Type B pancreatic cell (in vitro differentiated cells): ENCODE measurements around the gene LEMD3. TPM values are rescaled to one million over a fixed set of nuclear protein-coding genes. Genes with fewer than 3 reads are reported as not detected.

Source experiments
- DNase-seq: peaks from one replicate; pipeline ENCODE4 v3.0.0; 2021; ENCODE audit warnings: mixed read lengths; ENCODE audit not compliant: unreplicated experiment; ENCODE audit errors: extremely low spot score
- H3K27ac Mint-ChIP-seq: 2 replicates; pipeline ENCODE4 v1.8.0; 2021; ENCODE audit warnings: mild to moderate bottlenecking, mixed read lengths
- H3K27me3 Mint-ChIP-seq: 2 replicates; pipeline ENCODE4 v1.8.0; 2021; ENCODE audit warnings: mixed read lengths
- H3K36me3 Mint-ChIP-seq: 2 replicates; pipeline ENCODE4 v1.8.0; 2021; ENCODE audit warnings: mixed read lengths
- H3K4me1 Mint-ChIP-seq: one replicate; pipeline ENCODE4 v1.8.0; 2021; ENCODE audit warnings: mixed read lengths; ENCODE audit not compliant: unreplicated experiment
- H3K4me3 Mint-ChIP-seq: 2 replicates; pipeline ENCODE4 v1.8.0; 2021; ENCODE audit warnings: mild to moderate bottlenecking, mixed read lengths
- H3K9me3 Mint-ChIP-seq: 2 replicates; pipeline ENCODE4 v1.8.0; 2021; ENCODE audit warnings: mixed read lengths
- total RNA-seq: library from RNA; stranded (reverse); gene quantifications from 2 replicates; pipeline ENCODE4 v1.2.1, GENCODE V29; 2021; ENCODE audit warnings: low replicate concordance
- TF ChIP-seq, protein P1 (sequence below): fragments of 200-600 bp; sonication (generic); conservative IDR thresholded peaks from 2 replicates; pipeline ENCODE4 v1.5.0; 2021; ENCODE audit warnings: antibody characterized with exemption, mild to moderate bottlenecking

LEMD3 gene
- total RNA-seq, 1 donor from 2014 or later = 40.6 TPM

DNA sequence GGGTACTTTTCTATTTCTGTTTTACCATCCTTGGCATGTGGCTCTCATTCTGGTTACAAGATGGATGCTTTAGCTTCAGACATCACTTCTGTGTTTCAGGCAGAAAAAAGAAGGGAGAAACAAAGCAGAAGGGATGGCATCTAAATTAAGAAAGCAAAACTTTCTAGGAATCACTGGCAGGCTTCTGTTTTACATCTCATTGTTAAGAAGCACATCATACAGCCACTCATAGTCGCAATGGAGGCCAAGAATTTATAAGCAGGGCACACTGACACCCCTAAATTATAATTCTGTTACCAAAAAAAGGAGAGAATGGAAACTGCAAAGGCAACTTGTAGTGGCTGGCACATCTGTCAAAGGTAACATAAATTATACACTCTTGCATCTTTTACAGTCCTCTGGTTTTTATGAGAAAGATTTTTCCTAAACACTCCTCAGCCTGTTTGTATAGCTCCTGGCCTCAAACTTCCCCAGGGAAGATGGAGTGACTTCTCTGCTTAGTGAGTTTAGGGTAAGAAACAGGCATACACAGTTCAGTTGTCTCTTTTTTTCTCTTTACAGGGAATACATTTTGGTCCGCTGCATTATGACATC, 22.0 kb upstream of the LEMD3 start:
- no peaks in the 10 kb centered on the region for H3K4me1 Mint-ChIP-seq
- DNase-seq = no peak
- H3K4me3 Mint-ChIP-seq = no peak overlapping the region
- no peaks in the 10 kb centered on the region for H3K36me3 Mint-ChIP-seq
- TF ChIP-seq, protein P1, sequence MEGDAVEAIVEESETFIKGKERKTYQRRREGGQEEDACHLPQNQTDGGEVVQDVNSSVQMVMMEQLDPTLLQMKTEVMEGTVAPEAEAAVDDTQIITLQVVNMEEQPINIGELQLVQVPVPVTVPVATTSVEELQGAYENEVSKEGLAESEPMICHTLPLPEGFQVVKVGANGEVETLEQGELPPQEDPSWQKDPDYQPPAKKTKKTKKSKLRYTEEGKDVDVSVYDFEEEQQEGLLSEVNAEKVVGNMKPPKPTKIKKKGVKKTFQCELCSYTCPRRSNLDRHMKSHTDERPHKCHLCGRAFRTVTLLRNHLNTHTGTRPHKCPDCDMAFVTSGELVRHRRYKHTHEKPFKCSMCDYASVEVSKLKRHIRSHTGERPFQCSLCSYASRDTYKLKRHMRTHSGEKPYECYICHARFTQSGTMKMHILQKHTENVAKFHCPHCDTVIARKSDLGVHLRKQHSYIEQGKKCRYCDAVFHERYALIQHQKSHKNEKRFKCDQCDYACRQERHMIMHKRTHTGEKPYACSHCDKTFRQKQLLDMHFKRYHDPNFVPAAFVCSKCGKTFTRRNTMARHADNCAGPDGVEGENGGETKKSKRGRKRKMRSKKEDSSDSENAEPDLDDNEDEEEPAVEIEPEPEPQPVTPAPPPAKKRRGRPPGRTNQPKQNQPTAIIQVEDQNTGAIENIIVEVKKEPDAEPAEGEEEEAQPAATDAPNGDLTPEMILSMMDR = no peak
- H3K9me3 Mint-ChIP-seq = no peaks in the 10 kb centered on the region
- H3K27me3 Mint-ChIP-seq = peaks cover 12% of the 10 kb centered on the region
- no peak overlapping the region for H3K27ac Mint-ChIP-seq

- no peak for DNase-seq
- TF ChIP-seq, protein P1 = no peak
- no peak overlapping the region for H3K4me3 Mint-ChIP-seq
- peaks cover 4% of the 10 kb centered on the region for H3K27me3 Mint-ChIP-seq
- no peaks in the 10 kb centered on the region for H3K36me3 Mint-ChIP-seq
- no peak overlapping the region for H3K27ac Mint-ChIP-seq
- no peaks in the 10 kb centered on the region for H3K4me1 Mint-ChIP-seq
- no peaks in the 10 kb centered on the region for H3K9me3 Mint-ChIP-seq
Measured at GRCh38 chr12:65152012-65152411, 17.4 kb upstream of the LEMD3 start.

GRCh38 chr12:65152596-65152995, 16.8 kb upstream of the LEMD3 start:
- TF ChIP-seq, protein P1 = no peak
- Mint-ChIP-seq H3K27ac (no peak overlapping the region), H3K4me1 (no peaks in the 10 kb centered on the region), H3K9me3 (no peaks in the 10 kb centered on the region), H3K36me3 (no peaks in the 10 kb centered on the region), H3K4me3 (no peak overlapping the region), H3K27me3 (peaks cover 4% of the 10 kb centered on the region)
- no peak for DNase-seq

- H3K27me3 Mint-ChIP-seq = peaks cover 16% of the 10 kb centered on the region
- TF ChIP-seq, protein P1 = no peak
- no peaks in the 10 kb centered on the region for H3K4me1 Mint-ChIP-seq
- no peaks in the 10 kb centered on the region for H3K9me3 Mint-ChIP-seq
- H3K36me3 Mint-ChIP-seq = no peaks in the 10 kb centered on the region
- no peak overlapping the region for H3K4me3 Mint-ChIP-seq
- no peak overlapping the region for H3K27ac Mint-ChIP-seq
- DNase-seq = no peak
Measured at GRCh38 chr12:65155784-65156183, 13.6 kb upstream of the LEMD3 start.

- no peak overlapping the region for H3K4me3 Mint-ChIP-seq
- DNase-seq = no peak
- H3K27ac Mint-ChIP-seq = no peak overlapping the region
- TF ChIP-seq, protein P1 = no peak
- no peaks in the 10 kb centered on the region for H3K36me3 Mint-ChIP-seq
- H3K9me3 Mint-ChIP-seq = no peaks in the 10 kb centered on the region
- no peaks in the 10 kb centered on the region for H3K4me1 Mint-ChIP-seq
- H3K27me3 Mint-ChIP-seq = peaks cover 20% of the 10 kb centered on the region
Measured at GRCh38 chr12:65156366-65156841, 13.0 kb upstream of the LEMD3 start.
